ENCODE data around the gene RBFOX2.
A peak's percentile ranks its signal among the peaks of the same experiment; 100 is the strongest.
"Not testable (repeated sequence)": the region's sequence is repeated elsewhere in the genome, so short reads cannot be mapped to it uniquely, and the experiment has no call there.

Gene RBFOX2

DNA sequence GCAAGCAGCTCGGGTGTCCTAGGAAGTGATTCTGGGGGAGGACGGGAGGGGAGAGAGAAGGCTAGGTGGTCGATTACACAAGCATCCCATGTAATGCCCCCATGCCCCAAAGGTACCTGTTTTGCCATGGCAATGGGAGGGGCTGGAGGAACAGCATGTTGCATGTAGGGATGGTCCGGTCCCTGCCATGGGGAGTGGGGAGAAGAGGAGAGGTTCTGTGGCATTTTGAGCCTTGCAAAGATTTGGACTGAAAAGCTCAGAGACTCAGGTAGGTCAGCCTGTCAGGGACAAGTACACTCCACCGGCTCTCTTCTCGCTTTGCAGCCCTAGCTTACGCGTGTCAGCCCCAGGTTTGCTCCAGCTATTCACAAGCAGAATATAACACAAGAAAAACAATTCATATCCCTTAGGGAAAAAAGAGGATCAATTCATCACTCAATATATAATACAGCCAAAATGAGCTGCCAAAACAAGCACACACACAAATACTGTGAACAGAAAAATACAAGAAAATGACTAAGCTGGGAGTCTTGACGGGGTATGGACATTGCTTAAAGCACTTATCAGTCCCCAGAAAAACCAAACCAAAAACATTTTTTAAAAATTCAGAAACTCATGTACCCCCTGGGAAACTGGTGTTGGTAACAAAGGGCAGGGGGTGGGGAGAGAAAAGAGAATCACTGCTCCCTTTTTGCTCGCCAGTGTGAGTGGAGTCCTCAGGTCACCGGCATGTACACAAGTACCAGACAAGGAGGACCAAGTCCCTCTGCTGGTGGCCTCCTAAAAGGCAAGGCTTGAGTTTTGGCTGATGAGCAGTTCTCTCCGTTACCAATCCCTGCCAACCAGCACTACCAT, 289.3 kb downstream of the RBFOX2 start:
- H3K4me3 ChIP-seq (ENCODE audit: low read depth, low read length): no peak overlapping the region
- peak; percentile 9 for DNase-seq (ENCODE audit: low read depth)
- TF ChIP-seq, protein P1, sequence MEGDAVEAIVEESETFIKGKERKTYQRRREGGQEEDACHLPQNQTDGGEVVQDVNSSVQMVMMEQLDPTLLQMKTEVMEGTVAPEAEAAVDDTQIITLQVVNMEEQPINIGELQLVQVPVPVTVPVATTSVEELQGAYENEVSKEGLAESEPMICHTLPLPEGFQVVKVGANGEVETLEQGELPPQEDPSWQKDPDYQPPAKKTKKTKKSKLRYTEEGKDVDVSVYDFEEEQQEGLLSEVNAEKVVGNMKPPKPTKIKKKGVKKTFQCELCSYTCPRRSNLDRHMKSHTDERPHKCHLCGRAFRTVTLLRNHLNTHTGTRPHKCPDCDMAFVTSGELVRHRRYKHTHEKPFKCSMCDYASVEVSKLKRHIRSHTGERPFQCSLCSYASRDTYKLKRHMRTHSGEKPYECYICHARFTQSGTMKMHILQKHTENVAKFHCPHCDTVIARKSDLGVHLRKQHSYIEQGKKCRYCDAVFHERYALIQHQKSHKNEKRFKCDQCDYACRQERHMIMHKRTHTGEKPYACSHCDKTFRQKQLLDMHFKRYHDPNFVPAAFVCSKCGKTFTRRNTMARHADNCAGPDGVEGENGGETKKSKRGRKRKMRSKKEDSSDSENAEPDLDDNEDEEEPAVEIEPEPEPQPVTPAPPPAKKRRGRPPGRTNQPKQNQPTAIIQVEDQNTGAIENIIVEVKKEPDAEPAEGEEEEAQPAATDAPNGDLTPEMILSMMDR (IDR thresholded peaks at IDR 0.05; ENCODE audit: insufficient read depth, low read depth, low read length, missing control alignments): peak; percentile 19

DNA sequence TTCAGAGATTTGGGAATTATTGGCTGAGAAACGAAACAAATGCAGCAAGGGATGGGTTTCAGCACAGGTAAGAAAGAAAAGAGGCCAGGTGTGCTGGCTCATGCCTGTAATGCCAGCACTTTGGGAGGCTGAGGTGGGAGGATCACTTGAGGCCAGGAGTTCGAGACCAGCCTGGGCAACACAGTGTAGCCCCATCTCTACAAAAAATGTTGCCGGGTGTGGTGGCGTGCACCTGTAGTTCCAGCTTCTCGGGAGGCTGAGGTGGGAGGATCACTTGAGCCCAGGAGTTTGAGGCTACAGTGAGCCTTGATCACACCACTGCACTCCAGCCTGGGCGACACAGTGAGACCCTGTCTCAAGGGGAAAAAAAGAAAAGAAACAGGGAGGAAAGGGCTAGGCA, 290.7 kb downstream of the RBFOX2 start:
- not testable (repeated sequence) for DNase-seq (ENCODE audit: low read depth); H3K4me3 ChIP-seq (ENCODE audit: low read depth, low read length)

DNA sequence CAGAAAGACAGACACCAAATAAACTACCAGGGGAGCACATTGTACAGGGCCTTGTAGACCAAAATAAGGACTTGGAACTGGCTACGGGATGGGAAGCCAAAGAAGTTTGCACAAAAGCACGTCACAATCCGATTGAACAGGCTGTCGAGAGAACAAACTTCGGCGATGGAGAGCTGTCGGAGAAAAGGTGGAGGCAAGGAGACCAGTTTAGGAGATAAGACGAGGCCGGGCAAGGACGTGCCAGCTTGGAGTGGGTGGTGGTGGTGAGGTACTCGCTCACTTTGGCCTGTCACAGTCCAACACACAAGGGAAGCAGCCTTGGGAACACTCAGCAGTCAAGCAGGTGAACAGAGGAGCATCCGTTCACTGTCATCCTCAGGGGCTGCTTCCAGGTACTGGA, 291.9 kb downstream of the RBFOX2 start:
- DNase-seq (ENCODE audit: low read depth): no peak
- TF ChIP-seq, protein P1 (IDR thresholded peaks at IDR 0.05; ENCODE audit: insufficient read depth, low read depth, low read length, missing control alignments): no peak
- H3K4me3 ChIP-seq (ENCODE audit: low read depth, low read length): no peak overlapping the region

DNA sequence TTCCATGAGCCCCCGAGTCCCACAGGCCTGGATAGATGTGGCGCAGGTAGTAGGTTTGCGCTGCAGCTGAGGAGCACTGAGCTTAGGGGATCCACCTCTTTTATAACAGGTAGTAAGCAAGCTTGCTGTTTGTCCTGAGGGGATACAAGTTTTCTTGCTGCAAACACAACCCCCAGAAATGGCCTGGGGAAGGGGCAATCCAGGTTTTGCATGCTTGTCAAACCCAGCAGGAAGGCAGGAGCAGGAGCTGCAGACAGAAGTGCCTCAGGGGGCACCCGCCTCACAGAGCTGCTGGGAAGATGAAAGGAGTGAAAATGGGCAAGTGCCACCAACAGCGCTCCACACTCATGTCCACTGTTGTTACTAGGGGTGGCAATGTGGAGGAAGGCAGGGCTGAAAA, 292.5 kb downstream of the RBFOX2 start:
- no peak overlapping the region for H3K4me3 ChIP-seq (ENCODE audit: low read depth, low read length)
- DNase-seq (ENCODE audit: low read depth): no peak
- TF ChIP-seq, protein P1 (IDR thresholded peaks at IDR 0.05; ENCODE audit: insufficient read depth, low read depth, low read length, missing control alignments): no peak

DNA sequence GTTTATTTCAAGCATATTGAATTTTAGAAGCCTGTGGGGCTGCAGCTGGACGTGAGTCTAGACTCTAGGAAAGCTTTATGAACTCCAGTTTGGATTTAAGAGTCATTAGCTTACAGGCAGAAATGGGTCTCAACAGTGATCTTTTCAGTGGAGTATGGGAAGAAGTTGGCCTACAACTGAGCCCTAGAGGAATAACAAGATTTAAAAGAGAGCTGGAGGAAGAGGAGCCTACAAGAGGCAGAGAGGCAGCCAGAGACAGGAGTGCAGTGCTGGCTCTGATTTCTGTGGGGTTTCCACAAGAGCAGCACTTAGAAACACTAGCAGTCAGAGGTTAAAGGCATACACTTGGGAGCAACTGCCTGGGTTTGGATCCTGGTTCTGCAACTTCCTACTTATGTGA, 293.1 kb downstream of the RBFOX2 start:
- TF ChIP-seq, protein P1 (IDR thresholded peaks at IDR 0.05; ENCODE audit: insufficient read depth, low read depth, low read length, missing control alignments): no peak
- no peak overlapping the region for H3K4me3 ChIP-seq (ENCODE audit: low read depth, low read length)
- DNase-seq (ENCODE audit: low read depth): no peak

DNA sequence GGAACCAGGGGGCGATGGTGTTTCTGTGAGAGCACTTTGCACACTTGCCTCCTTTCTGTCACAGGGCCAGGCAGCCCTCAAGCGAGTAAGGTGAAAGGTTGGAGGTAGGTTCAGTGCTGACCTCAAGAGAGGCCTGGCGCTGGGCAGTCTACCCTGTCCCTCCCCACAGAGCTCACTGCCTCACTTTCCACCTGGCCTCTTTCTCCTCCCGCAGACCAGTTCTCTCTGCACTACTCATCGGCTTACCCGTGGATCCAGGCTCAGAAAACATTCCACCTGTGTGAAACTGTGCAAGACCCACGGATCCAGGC, 294.2 kb downstream of the RBFOX2 start:
- DNase-seq (ENCODE audit: low read depth): no peak
- H3K4me3 ChIP-seq (ENCODE audit: low read depth, low read length): no peak overlapping the region
- TF ChIP-seq, protein P1 (IDR thresholded peaks at IDR 0.05; ENCODE audit: insufficient read depth, low read depth, low read length, missing control alignments): no peak

DNA sequence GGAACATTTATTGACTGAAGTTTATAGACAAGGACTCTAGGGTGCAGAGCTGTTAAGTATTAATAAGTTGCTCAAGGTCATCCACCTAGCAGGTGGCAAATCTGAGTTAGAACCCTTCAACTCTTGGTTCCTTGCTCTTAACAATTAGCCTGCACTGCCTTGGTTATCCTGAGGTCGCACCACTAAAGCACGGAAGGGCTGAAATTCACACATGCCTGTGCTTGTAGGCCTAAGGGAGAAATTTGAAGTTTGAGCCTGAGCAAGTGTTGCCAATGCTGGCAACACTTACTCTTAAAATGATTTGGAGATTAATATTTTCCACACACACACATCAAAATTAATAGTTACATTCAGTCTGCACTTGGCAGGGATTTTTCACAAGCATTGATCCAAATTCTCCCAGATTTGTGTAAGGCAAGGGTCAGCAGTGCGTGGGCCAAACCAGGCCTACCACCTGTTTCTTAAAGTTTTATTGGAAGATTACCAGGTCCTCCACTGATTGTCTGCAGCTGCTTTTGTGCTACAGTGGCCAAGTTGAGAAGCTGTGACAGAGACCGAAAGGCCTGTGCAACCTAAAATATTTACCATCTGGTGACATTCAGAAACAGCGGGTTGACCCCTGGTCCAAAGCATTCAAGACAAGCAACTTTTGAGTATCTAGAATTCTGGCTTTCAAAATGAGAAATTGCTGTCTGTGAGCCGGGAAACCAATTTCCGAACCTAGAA, 294.7 kb downstream of the RBFOX2 start:
- TF ChIP-seq, protein P1 (IDR thresholded peaks at IDR 0.05; ENCODE audit: insufficient read depth, low read depth, low read length, missing control alignments): no peak
- DNase-seq (ENCODE audit: low read depth): no peak
- no peak overlapping the region for H3K4me3 ChIP-seq (ENCODE audit: low read depth, low read length)
